NB4 (cell line): ENCODE results near the gene PCBD1.

Source experiments
- MAX ChIP-seq: IDR thresholded peaks from 2 replicates; pipeline ENCODE4 v1.6.1; 2011; ENCODE audit warnings: low read depth, low read length
- MYC ChIP-seq: IDR thresholded peaks from 2 replicates; pipeline ENCODE4 v1.6.1; 2011; ENCODE audit warnings: low read depth, low read length
- POLR2A ChIP-seq: IDR thresholded peaks from 2 replicates; pipeline ENCODE4 v1.6.1; 2011; ENCODE audit warnings: mild to moderate bottlenecking; ENCODE audit not compliant: insufficient read length; ENCODE audit errors: extremely low read depth
- TF ChIP-seq, protein P1 (sequence below): IDR thresholded peaks from one replicate; pipeline ENCODE4 v1.5.1; 2012; ENCODE audit warnings: low read depth, low read length

- TF ChIP-seq, protein P1, sequence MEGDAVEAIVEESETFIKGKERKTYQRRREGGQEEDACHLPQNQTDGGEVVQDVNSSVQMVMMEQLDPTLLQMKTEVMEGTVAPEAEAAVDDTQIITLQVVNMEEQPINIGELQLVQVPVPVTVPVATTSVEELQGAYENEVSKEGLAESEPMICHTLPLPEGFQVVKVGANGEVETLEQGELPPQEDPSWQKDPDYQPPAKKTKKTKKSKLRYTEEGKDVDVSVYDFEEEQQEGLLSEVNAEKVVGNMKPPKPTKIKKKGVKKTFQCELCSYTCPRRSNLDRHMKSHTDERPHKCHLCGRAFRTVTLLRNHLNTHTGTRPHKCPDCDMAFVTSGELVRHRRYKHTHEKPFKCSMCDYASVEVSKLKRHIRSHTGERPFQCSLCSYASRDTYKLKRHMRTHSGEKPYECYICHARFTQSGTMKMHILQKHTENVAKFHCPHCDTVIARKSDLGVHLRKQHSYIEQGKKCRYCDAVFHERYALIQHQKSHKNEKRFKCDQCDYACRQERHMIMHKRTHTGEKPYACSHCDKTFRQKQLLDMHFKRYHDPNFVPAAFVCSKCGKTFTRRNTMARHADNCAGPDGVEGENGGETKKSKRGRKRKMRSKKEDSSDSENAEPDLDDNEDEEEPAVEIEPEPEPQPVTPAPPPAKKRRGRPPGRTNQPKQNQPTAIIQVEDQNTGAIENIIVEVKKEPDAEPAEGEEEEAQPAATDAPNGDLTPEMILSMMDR, result no peak
- TF ChIP-seq POLR2A (no peak), MYC (no peak), MAX (no peak)
These were observed 36.5 kb downstream of the PCBD1 start for GRCh38 chr10:70851597-70852475.
